Activated T-cell treated with anti-CD3 and anti-CD28 coated beads for 4 hours (primary cell): ENCODE results near the gene DMRT1.
"Not testable (repeated sequence)": the region's sequence is repeated elsewhere in the genome, so short reads cannot be mapped to it uniquely, and the experiment has no call there.

Experiments used
- DNase-seq: peaks from one replicate; pipeline ENCODE4 v3.0.0-alpha.2; 2020

DMRT1 gene

DNA sequence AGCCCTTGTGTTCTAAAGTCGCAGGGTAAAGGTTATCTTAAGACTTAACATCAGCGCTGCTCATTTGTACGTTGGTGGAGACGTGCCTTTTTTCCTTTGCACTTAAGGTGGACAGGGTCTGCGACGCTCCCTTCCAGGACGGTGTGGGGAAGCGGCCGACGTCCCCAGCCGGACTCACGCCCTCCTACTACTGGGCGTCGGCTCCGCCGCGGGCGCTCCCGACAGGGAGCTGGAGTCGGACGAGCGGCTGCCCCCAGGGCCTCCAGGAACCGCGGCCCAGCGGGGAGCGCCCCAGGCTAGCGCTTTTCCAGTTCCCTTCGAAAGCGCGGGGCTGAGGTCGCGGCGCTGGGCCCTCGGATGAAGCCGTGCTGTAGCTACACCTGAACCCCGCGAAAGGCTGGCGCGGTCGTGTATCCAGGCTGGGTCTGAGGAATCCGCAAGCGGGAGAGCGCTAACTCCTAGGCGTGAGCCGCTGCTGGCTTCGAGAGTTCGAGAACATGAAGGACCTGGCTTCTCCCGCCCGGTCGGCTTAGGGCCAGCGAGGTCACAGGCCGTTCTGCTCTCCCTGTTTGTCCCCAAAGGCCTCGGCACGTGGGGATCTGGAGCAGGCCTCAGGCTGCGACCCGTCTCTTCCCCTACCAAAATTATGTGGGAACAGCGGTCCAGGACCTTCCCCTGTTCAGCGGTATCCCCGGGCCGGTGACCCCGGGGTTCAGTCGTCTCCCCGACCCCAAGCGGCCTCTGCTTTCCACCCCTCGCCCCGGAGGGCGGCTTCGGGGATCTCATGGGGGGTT lies 131.2 kb downstream of the DMRT1 start:
- no peak for DNase-seq

DNA sequence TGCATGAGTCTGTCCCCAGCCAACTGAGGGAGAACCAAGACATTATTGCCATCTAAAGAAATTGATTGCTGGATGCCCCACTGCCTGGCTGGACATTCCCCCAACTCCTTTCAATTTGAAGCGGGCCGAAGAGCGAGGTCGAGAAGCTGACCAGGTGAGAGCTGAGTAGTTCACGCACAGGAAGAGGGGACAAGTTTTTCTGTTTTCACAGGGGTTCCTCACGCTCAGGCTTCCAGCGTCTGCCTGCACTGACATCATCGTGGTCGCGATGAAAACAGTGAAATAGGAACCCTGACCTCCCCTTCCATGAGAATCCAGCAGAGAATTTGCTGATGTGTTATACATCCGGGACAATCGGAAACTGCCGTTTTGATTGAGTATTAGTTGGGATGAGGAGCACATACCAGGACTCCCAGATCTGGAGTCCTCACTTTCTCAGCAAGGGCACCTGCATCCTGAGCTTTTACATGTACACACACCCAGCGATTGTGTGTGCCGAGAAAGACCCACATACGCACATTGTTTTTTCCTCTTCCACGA lies 131.9 kb downstream of the DMRT1 start:
- no peak for DNase-seq

DNA sequence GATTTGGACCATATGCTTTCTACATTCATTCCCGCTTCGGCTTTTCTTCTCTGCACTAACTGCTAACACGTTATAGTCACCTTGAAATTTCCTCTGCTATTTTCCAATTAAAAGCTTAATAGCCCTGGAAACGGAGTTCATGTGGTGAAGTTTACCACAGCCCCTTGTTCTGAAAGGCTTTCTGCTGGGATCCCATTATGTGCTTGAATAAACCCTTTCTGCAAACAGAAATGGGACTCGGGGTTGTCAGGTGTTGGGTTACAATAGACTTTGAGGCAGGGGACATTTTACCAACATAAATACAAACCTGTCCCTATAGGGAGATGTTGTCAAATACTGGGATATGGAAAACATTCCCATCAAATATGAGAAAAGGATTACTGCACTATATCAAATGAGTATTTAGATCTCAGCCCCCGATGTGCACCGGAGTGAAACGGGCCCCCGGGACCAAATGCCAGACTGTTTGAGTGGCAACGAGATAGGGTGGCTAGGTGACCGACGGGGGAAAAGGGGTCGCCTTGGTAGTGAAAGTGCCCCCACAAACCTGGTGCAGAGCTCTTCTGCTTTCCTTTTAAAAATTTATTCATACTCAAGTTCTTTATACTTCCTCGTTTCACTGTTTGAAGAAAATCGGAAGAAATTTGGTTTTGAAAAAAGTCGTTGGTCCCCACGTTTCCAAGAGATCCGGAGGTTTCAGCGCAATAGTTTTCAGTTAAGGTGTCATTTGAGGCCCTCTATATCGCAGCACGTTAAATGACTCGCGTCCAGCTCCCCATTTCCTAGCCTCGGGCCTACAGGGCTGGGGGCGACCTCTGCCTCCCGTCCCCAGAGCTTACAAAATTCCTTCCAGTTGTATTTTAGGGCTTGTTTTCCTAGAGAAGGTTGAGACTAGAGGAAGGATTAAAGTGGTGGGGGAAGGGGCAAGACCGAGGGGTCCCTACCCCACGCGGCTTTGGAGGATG lies 132.8 kb downstream of the DMRT1 start:
- DNase-seq: no peak

DNA sequence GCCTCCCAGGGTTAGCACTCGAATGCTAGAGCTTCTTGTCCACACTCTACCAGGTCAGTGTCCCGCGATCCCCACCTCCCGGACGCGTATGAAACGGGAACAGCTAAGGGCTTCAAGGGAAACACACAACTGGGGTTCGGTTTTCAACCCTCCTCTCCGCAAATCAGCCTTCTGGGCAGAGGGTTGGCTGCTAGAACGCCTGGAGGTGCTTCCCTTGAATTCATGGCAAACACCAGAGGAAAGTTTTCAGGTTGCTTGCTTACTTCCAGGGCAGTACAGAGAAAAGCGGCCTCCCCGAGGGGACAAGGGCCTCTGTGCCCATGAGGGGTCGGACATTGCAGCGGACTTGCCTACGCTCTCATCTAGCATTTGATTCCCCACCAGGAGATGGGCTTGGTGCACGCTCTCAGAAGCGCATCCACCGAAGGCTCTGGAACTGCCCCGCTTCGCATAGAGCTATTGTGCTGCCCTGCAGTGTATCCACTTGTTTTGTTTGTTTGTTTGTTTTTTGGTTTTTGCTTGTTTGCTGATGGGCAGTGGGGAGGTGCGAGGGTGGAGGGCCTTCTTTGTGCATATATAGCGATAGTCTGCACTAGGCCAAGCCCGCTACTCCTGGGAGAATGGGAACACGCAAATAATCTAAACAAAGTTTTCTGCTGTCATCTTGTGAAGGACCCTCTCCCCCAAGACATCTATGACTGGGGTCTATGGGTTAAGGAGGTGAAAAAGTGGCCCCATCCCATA lies 133.7 kb downstream of the DMRT1 start:
- DNase-seq: no peak

DNA sequence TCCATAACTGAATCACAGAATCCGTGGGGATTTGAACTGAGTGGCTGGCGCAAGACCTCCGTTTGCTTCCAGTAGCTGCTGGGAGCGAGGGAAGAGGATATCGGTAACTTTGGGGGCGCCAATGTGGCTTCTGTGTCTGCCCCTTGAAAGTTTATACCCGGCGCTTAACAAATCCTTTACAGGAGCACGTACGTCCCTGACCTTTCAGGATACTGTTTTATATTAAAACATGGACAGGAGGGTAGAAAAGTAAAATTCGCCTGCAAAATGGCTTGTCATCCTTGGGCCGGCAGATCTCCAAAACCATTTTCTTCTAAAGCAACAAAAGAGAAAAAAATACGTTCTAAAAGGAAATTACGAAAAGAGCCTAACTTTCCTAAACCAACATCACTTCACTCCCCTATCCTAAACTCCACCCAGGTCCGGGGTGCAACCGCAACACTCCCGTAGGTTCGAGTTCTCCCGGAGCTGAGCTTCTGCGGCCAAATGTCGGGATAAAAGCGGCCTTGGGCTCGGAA lies 134.3 kb downstream of the DMRT1 start:
- DNase-seq: no peak

DNA sequence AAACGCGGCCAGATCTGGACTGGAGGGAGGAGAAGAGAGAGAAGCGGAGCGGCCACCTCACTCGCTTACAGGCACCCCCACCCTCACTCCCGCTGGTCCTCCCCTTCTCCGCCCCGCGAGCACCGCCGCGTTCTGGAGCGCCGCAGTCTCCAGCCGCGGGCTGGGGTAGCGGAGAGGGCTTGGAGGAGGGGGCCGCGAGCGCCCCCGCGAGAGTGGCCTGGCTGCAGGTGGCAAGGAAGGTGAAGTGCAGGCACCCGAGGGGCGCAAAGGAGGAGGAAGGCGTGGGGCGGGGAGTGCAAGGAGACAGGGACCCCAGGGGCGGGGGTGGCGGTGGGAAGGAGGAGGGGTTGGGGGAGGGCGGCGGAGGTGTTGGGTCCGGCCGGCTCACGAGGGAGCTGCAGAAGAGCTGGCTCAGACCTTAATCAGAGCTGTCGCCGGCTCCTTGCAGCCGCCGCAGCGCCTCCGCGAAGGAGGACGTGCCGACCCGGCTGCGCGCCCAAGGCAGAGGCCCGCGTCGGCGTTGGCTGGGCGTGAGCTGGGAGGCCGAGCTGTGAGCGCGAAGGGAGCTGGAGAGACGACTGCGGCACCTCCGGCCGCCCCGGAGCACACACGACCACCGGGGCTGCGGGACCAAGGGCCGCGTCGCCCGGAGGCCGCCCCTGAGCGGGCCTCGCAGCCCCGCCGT lies 134.9 kb downstream of the DMRT1 start, which contains the start of gene DMRT3:
Gene DMRT3, plus strand, starts transcription at position 398 of the 685 bp plus-strand sequence. CDS start 347 bp downstream, outside the sequence.
- DNase-seq: no peak

DNA sequence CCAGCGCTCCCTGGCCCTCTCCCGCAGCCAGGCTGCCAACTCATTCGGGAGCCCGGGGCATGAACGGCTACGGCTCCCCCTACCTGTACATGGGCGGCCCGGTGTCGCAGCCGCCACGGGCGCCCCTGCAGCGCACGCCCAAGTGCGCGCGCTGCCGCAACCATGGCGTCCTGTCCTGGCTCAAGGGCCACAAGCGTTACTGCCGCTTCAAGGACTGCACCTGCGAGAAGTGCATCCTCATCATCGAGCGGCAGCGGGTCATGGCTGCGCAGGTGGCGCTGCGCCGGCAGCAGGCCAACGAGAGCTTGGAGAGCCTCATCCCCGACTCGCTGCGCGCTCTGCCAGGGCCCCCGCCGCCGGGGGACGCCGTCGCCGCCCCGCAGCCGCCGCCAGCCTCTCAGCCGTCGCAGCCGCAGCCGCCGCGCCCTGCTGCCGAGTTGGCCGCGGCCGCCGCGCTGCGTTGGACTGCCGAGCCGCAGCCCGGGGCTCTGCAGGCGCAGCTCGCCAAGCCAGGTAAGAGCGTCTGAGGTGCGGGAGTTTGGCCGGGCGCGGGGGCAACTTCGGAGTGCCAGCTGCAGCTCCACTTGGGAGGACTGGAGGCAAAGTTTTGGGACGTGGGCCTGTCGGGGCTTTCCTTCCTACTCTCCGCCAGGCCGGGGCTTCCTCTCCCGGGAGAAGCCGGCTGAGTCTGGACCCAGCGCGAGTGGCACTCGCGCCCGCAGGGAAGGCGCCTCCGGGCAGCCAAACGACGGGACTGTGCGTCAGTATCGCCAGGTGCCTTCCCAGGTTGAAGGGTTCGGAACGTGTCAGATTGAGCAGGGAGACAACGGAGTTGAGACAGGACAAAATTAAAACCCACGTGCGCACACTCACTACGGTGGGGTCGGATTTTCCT lies 135.7 kb downstream of the DMRT1 start:
- DNase-seq: no peak

DNA sequence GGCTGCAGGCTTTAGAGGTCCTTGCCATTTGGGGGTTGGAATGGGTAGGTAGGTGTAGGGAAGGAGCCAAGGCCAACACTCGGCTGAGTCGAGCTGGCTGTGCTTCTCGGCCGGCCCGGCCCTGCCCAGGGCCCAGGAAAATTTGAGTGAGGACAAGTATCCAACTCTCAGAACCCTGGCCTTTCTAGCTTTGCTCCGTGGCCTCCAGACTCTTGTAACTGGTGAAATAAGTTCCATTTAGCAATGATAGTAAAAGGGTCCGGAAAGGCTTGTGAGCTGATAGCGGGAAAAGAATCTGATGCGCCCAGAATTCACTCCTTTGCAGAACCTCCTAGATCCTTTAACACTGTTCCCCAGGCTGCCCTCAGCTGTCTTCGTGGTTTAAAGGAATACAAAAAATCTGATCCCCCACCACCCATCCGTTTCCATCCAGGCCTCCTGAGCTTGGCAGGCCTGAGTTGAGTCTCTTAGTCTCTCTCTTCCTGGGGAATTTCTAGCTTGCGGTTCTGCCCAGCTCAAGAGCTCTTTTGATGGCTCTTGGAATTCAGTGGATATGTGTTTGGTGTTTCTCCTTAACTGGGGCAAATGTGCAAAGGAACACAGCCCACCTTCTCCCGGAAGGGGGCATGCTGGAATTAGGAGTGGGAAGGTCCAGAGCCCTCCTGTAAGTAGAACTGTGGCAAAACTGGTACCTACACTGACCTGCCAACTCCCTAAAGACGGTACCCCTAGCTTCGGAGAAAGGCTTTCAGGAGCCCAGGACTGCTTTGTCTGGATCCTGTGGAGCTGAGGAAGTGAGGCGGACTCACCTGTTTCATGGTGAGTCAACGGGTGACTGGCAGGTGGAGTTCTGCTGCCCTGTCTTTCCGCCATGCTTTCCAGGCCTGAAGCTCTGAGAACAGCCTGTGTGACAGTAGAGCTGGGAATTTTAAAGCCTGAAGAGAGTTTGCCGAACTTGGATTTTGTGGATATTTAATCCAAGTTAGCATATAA lies 136.6 kb downstream of the DMRT1 start:
- DNase-seq: no peak

DNA sequence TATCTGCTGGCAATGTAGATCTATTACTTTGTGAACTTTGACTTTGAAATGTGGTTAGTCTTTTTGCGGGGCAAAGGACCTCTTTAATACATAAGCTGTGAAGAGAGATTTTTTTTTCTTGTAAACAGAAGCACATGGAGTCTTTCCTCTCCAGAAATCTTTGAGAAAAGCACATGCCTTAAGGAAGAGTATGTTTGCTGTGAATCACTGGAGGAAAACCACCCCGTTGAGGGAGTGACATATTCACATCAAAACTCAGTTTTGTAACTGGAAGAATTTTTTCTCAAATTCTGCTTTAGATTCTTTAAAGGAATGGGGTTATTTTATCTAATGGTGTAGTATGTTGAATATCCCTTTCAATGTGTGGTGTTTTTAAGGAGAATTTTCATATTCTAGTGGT lies 138.5 kb downstream of the DMRT1 start:
- DNase-seq: no peak

DNA sequence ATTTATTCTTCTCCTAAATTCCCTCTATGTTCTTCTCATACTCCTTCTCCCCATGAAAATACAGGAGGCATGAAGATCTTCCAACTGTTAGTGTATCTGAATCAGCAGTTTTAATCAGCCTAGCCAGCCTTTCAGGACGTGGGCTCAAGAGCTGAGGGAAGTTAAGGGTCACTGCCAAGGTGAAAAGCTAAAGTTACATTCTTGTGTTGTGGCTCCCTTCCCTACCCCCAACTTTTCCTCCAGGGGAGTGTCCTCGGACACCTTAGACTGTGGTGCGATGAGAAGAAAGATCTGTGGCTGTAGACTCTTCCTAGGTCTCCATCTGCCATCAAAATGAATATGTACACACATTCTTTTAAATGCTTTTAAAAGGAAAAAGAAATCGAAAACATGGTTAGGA lies 139.1 kb downstream of the DMRT1 start:
- DNase-seq: no peak

DNA sequence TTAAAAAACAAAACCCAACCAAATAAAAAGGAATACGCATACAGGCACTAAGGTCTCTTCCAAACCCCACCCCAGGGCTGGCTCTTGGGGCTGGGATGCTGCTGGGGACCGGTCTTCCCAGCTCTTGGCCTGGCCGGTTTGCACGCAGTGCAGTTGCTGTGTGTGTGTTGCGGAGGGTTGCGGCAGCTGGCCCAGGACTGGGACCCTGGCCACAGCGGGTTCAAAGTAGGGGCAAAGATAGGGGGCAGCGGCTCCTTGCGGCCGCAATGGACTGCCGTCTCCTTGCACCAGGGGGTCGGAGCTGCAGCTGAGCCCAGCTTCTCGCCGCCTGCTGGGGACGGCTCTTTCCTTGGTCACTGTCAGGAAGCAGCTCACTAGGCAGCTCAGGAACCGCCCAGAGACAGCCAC lies 140.0 kb downstream of the DMRT1 start:
- no peak for DNase-seq

DNA sequence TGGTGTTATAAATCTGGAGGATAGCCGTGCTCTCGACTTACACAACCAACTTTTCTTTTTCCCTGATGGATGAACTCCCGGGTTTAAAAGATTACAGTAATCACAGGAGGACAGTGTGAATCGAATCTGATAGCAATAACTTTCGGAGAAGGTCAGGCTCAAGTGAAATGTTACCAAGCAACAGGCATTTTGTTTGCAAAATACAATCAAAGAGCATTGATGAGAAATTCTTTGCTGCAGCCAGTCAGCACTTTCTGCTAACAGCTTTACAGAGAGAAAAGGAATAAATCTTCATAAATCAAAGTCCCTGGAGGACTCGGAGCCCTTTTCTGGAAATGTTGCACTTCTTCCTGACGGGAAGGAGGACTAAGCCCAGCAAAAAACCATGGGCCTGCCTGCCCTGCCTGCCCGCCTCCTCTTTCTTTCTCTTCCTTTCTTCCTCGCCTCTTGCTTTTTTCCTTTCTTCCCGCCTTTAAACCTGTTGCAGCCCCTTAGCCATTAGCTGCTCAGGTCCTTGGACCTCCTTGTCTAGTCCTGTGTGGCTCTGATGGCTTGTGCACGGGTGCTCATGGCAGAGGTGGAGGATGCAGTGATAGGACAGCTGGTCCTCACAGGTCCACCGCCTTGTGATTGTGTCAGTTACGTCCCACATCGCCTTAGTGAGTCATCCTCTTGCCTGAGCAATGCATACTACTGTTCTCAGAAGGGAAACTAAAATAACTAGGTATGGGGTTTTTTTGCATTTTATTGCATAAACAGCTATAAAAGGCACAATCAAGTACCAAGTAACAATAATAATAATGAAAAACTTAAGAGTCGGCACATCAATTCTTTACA lies 141.1 kb downstream of the DMRT1 start:
- no peak for DNase-seq

DNA sequence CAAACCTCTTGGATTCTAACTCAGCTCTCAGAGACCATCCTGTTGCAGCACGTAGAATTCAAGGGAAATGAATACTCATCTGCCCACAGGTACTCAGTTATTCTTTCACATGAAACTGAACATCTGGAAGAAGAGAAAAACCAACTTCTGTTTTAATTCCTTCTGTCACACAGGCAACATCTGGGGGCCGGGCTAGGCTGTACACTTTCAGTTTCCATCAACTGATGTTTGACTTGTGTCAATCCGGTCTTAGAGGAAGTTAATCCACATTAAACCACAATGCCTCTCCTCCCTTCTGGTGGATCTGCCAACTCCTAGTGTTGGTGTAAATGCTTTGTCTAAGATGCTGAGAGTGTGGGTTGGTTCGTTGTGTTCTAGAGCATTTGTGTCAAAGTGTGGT lies 152.5 kb downstream of the DMRT1 start:
- DNase-seq: no peak

DNA sequence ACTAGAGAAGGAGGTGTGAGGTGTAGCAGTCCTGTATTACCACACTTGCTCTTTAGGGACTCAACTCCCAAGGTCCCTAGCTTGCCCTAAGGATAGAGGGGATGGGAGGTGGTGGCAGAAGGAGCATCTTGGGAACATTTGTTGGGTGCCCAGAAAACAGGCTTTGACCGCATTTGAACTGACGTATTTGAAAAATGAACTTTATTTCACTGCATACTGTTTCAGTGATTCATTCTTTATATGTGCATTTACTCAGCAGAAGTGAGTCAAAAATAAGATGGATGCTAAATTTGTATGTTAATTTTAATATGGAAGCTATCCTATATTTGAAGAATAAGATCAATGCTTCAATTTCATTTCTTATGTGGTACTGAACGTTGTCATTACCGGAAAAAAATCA lies 153.7 kb downstream of the DMRT1 start:
- DNase-seq: no peak

DNA sequence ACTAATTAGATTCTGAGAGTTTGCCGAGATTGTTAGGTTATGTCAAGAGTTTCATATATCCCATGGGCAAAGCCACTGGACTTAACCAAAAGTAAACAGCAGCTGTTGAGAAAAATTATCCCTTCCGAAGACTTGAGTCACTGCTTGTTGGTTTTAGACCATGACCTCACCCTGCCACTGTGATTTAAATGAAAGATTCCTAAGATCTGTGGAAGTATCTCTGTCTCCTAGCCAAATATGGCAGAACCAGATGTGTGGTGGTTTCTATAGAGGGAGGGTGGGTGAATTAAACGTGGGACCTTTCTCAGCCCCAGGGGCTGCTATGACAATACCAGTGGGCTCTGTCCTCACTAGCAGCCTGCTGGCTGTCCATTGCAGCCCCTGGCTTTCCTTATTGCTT lies 154.3 kb downstream of the DMRT1 start:
- DNase-seq: no peak

DNA sequence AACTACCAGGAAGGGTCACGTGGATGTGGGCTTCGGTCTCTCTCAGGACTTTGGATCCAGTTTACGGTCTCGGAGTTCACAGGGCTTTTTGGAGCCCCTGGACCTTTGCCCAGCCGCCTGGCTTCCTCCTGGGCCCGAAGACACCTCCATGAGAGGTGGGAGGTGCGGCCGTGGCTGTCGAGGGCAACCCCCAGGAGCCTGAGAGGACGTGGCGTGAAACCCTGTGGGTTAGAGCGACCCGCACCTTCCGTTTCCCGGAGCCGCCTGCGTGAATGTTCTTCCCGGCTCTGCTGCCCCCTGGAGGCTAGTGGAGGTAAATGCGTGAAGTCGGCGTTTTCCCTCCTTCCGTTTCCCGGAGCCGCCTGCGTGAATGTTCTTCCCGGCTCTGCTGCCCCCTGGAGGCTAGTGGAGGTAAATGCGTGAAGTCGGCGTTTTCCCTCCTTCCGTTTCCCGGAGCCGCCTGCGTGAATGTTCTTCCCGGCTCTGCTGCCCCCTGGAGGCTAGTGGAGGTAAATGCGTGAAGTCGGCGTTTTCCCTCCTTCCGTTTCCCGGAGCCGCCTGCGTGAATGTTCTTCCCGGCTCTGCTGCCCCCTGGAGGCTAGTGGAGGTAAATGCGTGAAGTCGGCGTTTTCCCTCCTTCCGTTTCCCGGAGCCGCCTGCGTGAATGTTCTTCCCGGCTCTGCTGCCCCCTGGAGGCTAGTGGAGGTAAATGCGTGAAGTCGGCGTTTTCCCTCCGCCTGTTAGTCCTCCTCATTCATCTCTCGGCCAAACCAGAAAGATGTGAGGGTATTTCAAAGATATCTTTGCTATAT lies 157.0 kb downstream of the DMRT1 start:
- not testable (repeated sequence) for DNase-seq

DNA sequence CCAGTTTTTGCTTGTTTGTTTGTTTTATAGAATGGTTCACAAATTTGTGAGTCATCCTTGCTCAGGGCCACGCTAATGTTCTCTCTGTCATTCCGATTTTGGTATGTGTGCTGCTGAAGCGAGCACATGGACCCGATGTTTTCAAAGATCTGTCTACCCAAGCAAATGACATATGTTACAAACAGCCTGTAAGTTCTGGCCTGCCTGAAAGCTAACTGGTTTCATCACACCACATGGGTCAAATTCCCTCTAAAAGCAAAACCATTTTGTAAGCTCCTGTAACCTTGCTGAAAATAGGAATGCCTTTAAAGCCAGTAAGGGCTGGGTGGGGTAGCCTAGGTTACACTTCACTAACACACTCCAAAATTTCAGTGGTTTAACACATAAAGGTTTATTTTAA lies 160.3 kb downstream of the DMRT1 start:
- DNase-seq: no peak

DNA sequence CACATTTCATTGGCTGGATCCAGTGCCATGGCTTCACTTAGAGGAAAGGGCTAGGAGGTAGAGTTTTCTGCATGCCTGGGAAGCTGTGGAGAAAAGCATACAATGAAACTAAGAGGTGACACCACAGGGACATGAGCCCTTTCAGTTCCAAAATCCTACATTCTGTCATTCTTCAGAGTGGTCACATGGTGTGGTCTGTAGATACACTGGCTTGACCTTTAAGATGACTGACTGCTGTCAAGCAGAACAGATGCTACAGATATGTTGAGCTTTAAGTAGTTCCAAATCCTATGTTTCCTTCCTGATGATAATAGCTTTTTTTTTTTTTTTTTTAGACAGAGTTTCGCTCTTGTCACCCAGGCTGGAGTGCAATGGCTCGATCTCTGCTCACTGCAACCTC lies 161.2 kb downstream of the DMRT1 start:
- DNase-seq: no peak
